Kidney (tissue), 14 donors: ENCODE results near the gene RRAD. TPM values are rescaled to one million over a fixed set of nuclear protein-coding genes. Genes with fewer than 3 reads are reported as not detected.

Experiments used
- DNase-seq, 5 donors: peaks; one replicate each; pipeline ENCODE4 v3.0.0-alpha.2; 2013 to 2020
- FAIRE-seq: peaks from 2 replicates; lab custom pipeline; 2012; peaks lifted over from hg19 to GRCh38; lab: Jason Lieb, UNC
- H3K27ac ChIP-seq, 2 donors: one replicate each; pipeline ENCODE4 v1.7.0; 2013; ENCODE audit warnings: low read depth in 2 of 2, low read length in 2 of 2, inconsistent platforms in 1 of 2
- H3K27me3 ChIP-seq: one replicate; pipeline ENCODE4 v1.7.1; 2013; ENCODE audit warnings: low read length, inconsistent platforms; ENCODE audit not compliant: control insufficient read depth, insufficient read depth
- H3K36me3 ChIP-seq, 3 donors: one replicate each; pipeline versions ENCODE4 v1.7.0 to v1.7.1; 2013; ENCODE audit warnings: low read length in 3 of 3, control low read depth in 1 of 3, inconsistent platforms in 1 of 3; ENCODE audit not compliant: insufficient read depth in 3 of 3, control insufficient read depth in 2 of 3
- H3K4me1 ChIP-seq, 3 donors: one replicate each; pipeline versions ENCODE4 v1.7.0 to v1.7.1; 2013; ENCODE audit warnings: low read length in 3 of 3, inconsistent platforms in 1 of 3, low read depth in 1 of 3; ENCODE audit not compliant: control insufficient read depth in 2 of 3, insufficient read depth in 2 of 3
- H3K4me3 ChIP-seq, 3 donors: one replicate each; pipeline versions ENCODE4 v1.7.0 to v1.8.1; 2013; ENCODE audit warnings: low read length in 3 of 3, control low read depth in 1 of 3, inconsistent platforms in 1 of 3
- H3K9ac ChIP-seq, 3 donors: one replicate each; pipeline versions ENCODE4 v1.7.0 to v1.7.1; 2013; ENCODE audit warnings: low read length in 3 of 3, control low read depth in 1 of 3, inconsistent platforms in 1 of 3
- H3K9me3 ChIP-seq, 3 donors: one replicate each; pipeline versions ENCODE4 v1.7.0 to v1.7.1; 2013; ENCODE audit warnings: low read length in 3 of 3, control low read depth in 1 of 3, inconsistent platforms in 1 of 3; ENCODE audit not compliant: control insufficient read depth in 2 of 3, insufficient read depth in 1 of 3
- intact Hi-C: fragments of 100-400 bp; cut with DNase I; formaldehyde crosslinking; loops from one replicate; pipeline ENCODE4 v1.11.1; 2022
- polyA plus RNA-seq: library from polyadenylated mRNA; stranded (reverse); fragments of 350-450 nt; fragmentation: Illumina TruSeq; extraction: RNeasy Lipid Tissue Mini Kit (QIAGEN cat#74804); gene quantifications from one replicate; pipeline ENCODE4 v1.2.3, GENCODE V29; 2014; ENCODE audit warnings: low read depth, low replicate concordance; ENCODE audit not compliant: insufficient read depth
- total RNA-seq: library from RNA; stranded (reverse); fragmentation: NEBNext Ultra II Directional; extraction: Animal tissue kit (Norgen Biotek cat#: 25700); gene quantifications from one replicate; pipeline ENCODE4 v1.2.1, GENCODE V29; 2021
- TF ChIP-seq, protein P1 (sequence below): IDR thresholded peaks from 3 replicates; pipeline ENCODE4 v1.5.1; 2012; ENCODE audit warnings: mild to moderate bottlenecking, moderate library complexity, borderline replicate concordance; ENCODE audit not compliant: insufficient read depth; ENCODE audit errors: extremely low read depth
- donor health status: control.
- donor health status: control.
- donor health status: control.
- donor health status: control.
- donor health status: control.
- donor health status: DM: yes; HTN: yes; CAD: no.
- donor health status: Normal renal cell carcinoma (clear cell type).

The RRAD gene
- total and polyA plus RNA-seq, 2 donors from 2014 or later = 14.3 to 90.9 TPM

DNA sequence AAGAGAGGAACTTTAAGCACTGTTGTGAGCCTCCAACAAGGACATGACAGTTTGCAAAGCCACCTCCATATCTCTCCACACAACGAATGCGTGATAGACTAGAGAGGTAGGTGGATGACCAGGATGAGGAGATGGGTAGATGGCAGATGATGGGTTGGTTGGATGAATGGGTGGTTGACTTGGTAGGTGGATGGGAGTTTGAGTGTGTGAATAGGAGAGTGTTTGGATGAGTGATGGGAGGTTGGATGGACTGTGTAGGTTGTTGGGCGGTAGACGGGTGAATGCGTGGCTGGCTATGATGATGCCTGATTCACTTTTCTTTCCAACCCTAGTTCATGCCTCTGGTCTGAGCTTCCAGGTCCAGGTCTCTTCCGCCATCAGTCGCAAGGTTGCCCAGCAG, 10.8 kb downstream of the RRAD start:
- DNase-seq (no peak), FAIRE-seq (no peak)
- intact Hi-C loops = no loop called here
- H3K9me3 ChIP-seq = no peaks in the 10 kb centered on the region
- peaks cover 0 to 26% (median 12%) of the 10 kb centered on the region in 3 donors for H3K4me1 ChIP-seq
- H3K4me3 ChIP-seq = peak overlapping the region in 1 of 3 donors; percentile 28
- no peaks in the 10 kb centered on the region for H3K27me3 ChIP-seq
- peaks cover 0 to 23% (median 6%) of the 10 kb centered on the region in 3 donors for H3K36me3 ChIP-seq
- peak overlapping the region in 1 of 3 donors; percentile 38 for H3K9ac ChIP-seq
- TF ChIP-seq, protein P1, sequence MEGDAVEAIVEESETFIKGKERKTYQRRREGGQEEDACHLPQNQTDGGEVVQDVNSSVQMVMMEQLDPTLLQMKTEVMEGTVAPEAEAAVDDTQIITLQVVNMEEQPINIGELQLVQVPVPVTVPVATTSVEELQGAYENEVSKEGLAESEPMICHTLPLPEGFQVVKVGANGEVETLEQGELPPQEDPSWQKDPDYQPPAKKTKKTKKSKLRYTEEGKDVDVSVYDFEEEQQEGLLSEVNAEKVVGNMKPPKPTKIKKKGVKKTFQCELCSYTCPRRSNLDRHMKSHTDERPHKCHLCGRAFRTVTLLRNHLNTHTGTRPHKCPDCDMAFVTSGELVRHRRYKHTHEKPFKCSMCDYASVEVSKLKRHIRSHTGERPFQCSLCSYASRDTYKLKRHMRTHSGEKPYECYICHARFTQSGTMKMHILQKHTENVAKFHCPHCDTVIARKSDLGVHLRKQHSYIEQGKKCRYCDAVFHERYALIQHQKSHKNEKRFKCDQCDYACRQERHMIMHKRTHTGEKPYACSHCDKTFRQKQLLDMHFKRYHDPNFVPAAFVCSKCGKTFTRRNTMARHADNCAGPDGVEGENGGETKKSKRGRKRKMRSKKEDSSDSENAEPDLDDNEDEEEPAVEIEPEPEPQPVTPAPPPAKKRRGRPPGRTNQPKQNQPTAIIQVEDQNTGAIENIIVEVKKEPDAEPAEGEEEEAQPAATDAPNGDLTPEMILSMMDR = no peak
- peak overlapping the region in 1 of 2 donors; percentile 6 for H3K27ac ChIP-seq

DNA sequence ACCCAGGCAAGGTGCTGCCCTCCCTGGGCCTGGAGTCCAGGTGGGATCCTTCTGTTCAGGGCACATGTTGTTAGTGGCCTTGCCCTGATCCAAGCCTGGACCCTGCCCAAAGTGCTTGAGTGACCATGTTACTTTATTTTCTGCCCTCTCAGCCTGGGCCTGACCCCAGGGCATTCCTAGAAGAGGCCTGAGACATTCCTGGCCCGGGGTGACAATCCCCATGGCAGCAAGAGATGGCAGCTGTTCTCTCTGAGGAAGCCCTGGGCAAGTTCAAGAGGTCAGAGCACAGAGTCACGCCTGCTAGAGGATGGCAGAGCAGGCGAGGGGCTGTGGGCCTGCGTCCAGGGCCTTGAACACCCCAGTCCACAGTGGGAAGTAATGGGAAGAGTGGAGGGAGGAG, 11.6 kb downstream of the RRAD start:
- Histone ChIP-seq H3K27me3 (no peaks in the 10 kb centered on the region), H3K9ac (peak overlapping the region in 1 of 3 donors; percentile 62), H3K9me3 (no peaks in the 10 kb centered on the region), H3K27ac (peak overlapping the region in 1 of 2 donors; percentile 70), H3K4me3 (no peak overlapping the region), H3K4me1 (peaks cover 0 to 23% (median 3%) of the 10 kb centered on the region in 3 donors), H3K36me3 (peaks cover 0 to 23% (median 8%) of the 10 kb centered on the region in 3 donors)
- intact Hi-C loops = no loop called here
- TF ChIP-seq, protein P1 = no peak
- DNase-seq (no peak), FAIRE-seq (no peak)

DNA sequence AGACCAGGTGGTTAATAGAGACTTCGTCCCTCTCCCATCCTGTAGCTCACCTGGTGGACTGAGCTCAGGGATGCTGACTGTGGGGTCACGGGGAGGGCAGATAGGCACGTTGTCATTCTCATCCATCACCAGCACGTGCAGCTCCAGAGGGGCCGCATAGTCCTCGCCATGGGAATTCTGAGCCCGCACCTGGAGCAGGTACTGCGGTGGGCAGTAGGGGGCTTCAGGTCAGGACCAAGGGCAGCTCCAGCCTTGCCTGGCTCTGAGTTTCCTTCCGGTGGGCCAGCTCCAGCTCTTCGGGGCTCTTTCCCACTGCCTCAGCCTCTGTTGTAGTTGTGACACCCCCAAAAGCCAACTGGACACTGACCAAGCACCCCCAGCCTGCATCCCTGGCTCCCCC, 12.3 kb downstream of the RRAD start:
- intact Hi-C loops = no loop called here
- no peaks in the 10 kb centered on the region for H3K9me3 ChIP-seq
- TF ChIP-seq, protein P1 = no peak
- peak overlapping the region in 1 of 3 donors; percentile 62 for H3K9ac ChIP-seq
- no peak overlapping the region for H3K4me3 ChIP-seq
- H3K36me3 ChIP-seq = peaks cover 0 to 23% (median 10%) of the 10 kb centered on the region in 3 donors
- FAIRE-seq (no peak), DNase-seq (peak in 1 of 5 donors; percentile 38)
- peaks cover 0 to 23% (median 0%) of the 10 kb centered on the region in 3 donors for H3K4me1 ChIP-seq
- H3K27ac ChIP-seq = peak overlapping the region in 1 of 2 donors; percentile 70
- H3K27me3 ChIP-seq = no peaks in the 10 kb centered on the region
